MCF 10A (cell line): ENCODE measurements around the gene TKFC. TPM values are rescaled to one million over a fixed set of nuclear protein-coding genes. Genes with fewer than 3 reads are reported as not detected.
A peak's percentile ranks its signal among the peaks of the same experiment; 100 is the strongest.

Experiments
- BruUV-seq: library from RNA; stranded (reverse); fragments of 400-500 nt; replicated peaks from 2 replicates; lab custom pipeline; 2021; lab: Mats Ljungman, UMichigan
- CTCF ChIA-PET: fragments of 300-600 bp; sonication (Branson Sonifier 250); formaldehyde crosslinking; extraction: SDS; loops from one replicate; lab custom pipeline; 2021; ENCODE audit warnings: antibody characterized with exemption, inconsistent platforms; lab: Yijun Ruan, JAX
- POLR2A ChIA-PET: fragments of 300-600, 350-650 bp; sonication (Branson Sonifier 250); formaldehyde crosslinking; extraction: SDS; loops from one replicate; lab custom pipeline; 2020; ENCODE audit warnings: antibody characterized with exemption, inconsistent platforms; lab: Yijun Ruan, JAX
- DNase-seq: peaks from one replicate; pipeline ENCODE4 v3.0.0-alpha.2; 2018; ENCODE audit not compliant: unreplicated experiment
- H3K27ac Mint-ChIP-seq: one replicate; pipeline ENCODE4 v1.8.0; 2022; ENCODE audit warnings: mild to moderate bottlenecking, low read depth, mixed read lengths; ENCODE audit not compliant: unreplicated experiment
- H3K27me3 Mint-ChIP-seq: one replicate; pipeline ENCODE4 v1.8.0; 2022; ENCODE audit warnings: mixed read lengths; ENCODE audit not compliant: insufficient read depth, unreplicated experiment
- H3K36me3 Mint-ChIP-seq: one replicate; pipeline ENCODE4 v1.8.0; 2022; ENCODE audit warnings: mild to moderate bottlenecking, moderate library complexity, mixed read lengths; ENCODE audit not compliant: insufficient read depth, unreplicated experiment
- H3K4me1 Mint-ChIP-seq: one replicate; pipeline ENCODE4 v1.8.0; 2022; ENCODE audit warnings: mixed read lengths; ENCODE audit not compliant: insufficient read depth, unreplicated experiment
- H3K4me3 Mint-ChIP-seq: one replicate; pipeline ENCODE4 v1.8.0; 2022; ENCODE audit warnings: mild to moderate bottlenecking, moderate library complexity, mixed read lengths; ENCODE audit not compliant: unreplicated experiment
- H3K9me3 Mint-ChIP-seq: one replicate; pipeline ENCODE4 v1.8.0; 2022; ENCODE audit warnings: mixed read lengths; ENCODE audit not compliant: unreplicated experiment
- intact Hi-C: fragments of 100-400 bp; cut with micrococcal nuclease; formaldehyde crosslinking; loops from 2 replicates; pipeline ENCODE4 v1.14.1; 2022
- total RNA-seq: library from RNA; stranded (reverse); gene quantifications from 2 replicates; pipeline ENCODE4 v1.2.3, GENCODE V29; 2022
- TF ChIP-seq, protein P1 (sequence below): fragments of 200-600 bp; IDR thresholded peaks from one replicate; pipeline ENCODE4 v1.8.0; 2022; ENCODE audit warnings: antibody characterized with exemption, mild to moderate bottlenecking; ENCODE audit not compliant: unreplicated experiment

The TKFC gene
- total RNA-seq, 1 experiment from 2014 or later: 93.7 TPM

DNA sequence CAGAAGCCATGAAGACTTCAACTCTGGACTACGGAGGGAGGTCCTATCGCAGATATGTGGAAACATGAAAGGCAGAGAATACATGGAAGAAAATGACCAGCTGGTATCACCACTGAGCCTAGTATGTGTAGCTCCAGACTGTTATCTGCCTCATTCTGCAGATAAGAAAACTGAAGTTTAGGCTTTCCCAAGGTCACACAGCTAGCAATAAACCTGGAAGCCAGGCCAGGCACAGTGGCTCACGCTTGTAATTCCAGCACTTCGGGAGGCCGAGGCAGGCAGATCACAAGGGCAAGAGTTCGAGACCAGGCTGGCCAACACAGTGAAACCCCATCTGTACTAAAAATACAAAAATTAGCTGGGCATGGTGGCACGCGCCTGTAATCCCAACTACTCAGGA is 22.3 kb upstream of the TKFC start:
- Mint-ChIP-seq H3K36me3 (no peaks in the 10 kb centered on the region), H3K9me3 (no peaks in the 10 kb centered on the region), H3K4me1 (peaks cover 4% of the 10 kb centered on the region), H3K27me3 (no peaks in the 10 kb centered on the region), H3K4me3 (no peak overlapping the region), H3K27ac (no peak overlapping the region)
- BruUV-seq: no TSS peak
- CTCF ChIA-PET: interaction anchor here (0.6 kb wide), 1 partner anchor 33 kb away, joined by 3 read pairs; no protein-coding TSS in a partner anchor
- no peak for DNase-seq
- intact Hi-C loops: no loop called here
- POLR2A ChIA-PET: interaction anchor here (0.7 to 1.1 kb wide), 3 partner anchors 11 to 15 kb away, joined by 3 to 5 read pairs (median 3); no protein-coding TSS in a partner anchor
- TF ChIP-seq, protein P1, sequence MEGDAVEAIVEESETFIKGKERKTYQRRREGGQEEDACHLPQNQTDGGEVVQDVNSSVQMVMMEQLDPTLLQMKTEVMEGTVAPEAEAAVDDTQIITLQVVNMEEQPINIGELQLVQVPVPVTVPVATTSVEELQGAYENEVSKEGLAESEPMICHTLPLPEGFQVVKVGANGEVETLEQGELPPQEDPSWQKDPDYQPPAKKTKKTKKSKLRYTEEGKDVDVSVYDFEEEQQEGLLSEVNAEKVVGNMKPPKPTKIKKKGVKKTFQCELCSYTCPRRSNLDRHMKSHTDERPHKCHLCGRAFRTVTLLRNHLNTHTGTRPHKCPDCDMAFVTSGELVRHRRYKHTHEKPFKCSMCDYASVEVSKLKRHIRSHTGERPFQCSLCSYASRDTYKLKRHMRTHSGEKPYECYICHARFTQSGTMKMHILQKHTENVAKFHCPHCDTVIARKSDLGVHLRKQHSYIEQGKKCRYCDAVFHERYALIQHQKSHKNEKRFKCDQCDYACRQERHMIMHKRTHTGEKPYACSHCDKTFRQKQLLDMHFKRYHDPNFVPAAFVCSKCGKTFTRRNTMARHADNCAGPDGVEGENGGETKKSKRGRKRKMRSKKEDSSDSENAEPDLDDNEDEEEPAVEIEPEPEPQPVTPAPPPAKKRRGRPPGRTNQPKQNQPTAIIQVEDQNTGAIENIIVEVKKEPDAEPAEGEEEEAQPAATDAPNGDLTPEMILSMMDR: no peak

DNA sequence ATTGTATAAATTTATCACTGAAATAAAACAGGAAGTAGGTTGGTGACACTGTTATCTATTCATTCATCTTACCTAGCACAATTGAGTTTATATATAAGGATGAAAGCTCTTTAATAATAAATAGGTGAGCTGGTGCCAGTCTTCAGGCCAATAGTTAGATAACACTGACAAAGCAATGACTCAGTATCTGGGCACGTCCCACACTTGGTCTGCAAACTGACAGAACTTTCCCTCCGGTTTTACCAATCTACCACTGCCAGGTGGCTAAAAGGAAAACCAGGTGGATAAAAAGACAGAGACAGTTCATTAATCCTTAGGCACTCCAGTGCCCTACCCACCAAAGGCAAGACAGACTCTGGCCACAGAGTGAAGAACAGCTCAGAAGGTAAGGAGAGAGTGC is 17.8 kb upstream of the TKFC start:
- Mint-ChIP-seq H3K4me3 (no peak overlapping the region), H3K27me3 (no peaks in the 10 kb centered on the region), H3K4me1 (peaks cover 4% of the 10 kb centered on the region), H3K36me3 (no peaks in the 10 kb centered on the region), H3K9me3 (no peaks in the 10 kb centered on the region), H3K27ac (no peak overlapping the region)
- TF ChIP-seq, protein P1: no peak
- BruUV-seq: no TSS peak
- CTCF ChIA-PET: interaction anchor here (0.6 to 5.2 kb wide), 4 partner anchors 8 to 70 kb away, joined by 3 to 21 read pairs (median 5); no protein-coding TSS in a partner anchor
- DNase-seq: no peak
- intact Hi-C loops: no loop called here
- POLR2A ChIA-PET: interaction anchor here (0.6 to 1.4 kb wide), 6 partner anchors 11 to 70 kb away, joined by 3 to 5 read pairs (median 4); no protein-coding TSS in a partner anchor

DNA sequence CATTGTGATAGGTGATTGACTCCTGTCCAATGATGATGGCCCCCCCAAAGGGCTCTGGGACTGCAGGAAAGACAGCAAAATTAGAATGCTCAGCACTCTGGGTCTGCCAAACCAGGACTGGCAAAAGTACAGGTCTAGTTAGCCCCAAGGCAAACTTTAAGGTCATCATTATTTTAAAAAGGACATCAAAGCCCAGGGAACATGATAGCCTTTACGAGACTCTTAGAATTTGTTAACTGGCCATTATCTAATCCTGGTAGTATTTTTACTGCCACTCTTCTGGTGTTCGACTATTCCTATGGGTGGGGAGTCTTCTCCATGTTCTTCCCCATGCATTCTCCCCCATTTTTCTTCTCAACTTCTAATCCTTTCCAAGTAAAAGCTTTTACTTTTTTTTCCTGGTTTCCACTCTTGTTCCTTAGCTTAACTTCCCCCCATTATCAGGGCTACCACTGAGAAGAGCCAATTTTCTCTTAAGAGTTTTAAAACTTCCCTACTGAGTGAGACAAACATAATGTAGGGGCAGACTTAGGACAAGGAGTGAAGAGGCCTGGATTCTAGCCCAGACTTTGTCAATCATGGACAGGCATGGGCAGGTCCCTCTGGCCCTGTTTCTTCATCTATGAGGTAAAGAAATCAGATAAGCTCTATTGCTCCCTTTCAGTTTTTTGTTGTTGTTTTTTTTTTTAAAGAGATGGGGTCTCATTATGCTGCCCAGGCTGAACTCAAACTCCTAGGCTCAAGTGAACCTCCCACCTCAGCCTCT is 7.2 kb upstream of the TKFC start:
- peaks cover 40% of the 10 kb centered on the region for H3K4me1 Mint-ChIP-seq
- peak overlapping the region; percentile 63 for H3K4me3 Mint-ChIP-seq
- no peaks in the 10 kb centered on the region for H3K9me3 Mint-ChIP-seq
- no TSS peak for BruUV-seq
- TF ChIP-seq, protein P1: no peak
- peak overlapping the region; percentile 90 for H3K27ac Mint-ChIP-seq
- DNase-seq: peak; percentile 81
- ChIA-PET POLR2A (interaction anchor here (0.6 to 7.5 kb wide), 14 partner anchors 8 to 76 kb away, joined by 3 to 89 read pairs (median 5); partner anchors contain the start of genes CYB561A3 and TMEM138), CTCF (interaction anchor here (0.6 to 3.2 kb wide), 12 partner anchors 8 to 1615 kb away, joined by 3 to 21 read pairs (median 4); partner anchors contain the start of gene TMEM216)
- peaks cover 40% of the 10 kb centered on the region for H3K36me3 Mint-ChIP-seq
- intact Hi-C loops: no loop called here
- H3K27me3 Mint-ChIP-seq: no peaks in the 10 kb centered on the region

DNA sequence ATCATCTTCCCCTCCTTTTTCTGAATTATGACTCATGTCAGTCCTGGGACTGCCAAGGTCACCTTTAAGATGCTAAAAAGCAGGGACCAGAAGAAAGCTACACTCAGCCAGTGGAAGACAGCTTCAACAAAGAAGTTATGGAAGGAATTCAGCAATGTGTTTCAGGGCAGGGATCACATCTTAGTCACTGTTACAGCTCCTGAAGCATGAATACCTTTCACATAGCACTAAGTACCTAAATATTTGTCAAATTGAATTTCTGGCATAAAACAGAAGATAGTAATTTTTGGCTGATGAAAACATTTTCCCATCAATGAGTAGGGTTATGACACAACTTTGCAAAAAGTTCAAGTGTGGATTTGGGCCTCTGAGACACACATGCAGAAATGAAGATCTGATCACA is 5.4 kb upstream of the TKFC start:
- Mint-ChIP-seq H3K27me3 (no peaks in the 10 kb centered on the region), H3K36me3 (peaks cover 42% of the 10 kb centered on the region), H3K4me3 (no peak overlapping the region), H3K4me1 (peaks cover 51% of the 10 kb centered on the region), H3K27ac (no peak overlapping the region), H3K9me3 (no peaks in the 10 kb centered on the region)
- intact Hi-C loops: no loop called here
- no TSS peak for BruUV-seq
- POLR2A ChIA-PET: interaction anchor here (0.6 to 7.5 kb wide), 13 partner anchors 9 to 1353 kb away, joined by 3 to 89 read pairs (median 3); partner anchors contain the start of genes CYB561A3 and TMEM138
- DNase-seq: no peak
- TF ChIP-seq, protein P1: no peak
- CTCF ChIA-PET: interaction anchor here (0.8 to 5.6 kb wide), 7 partner anchors 9 to 103 kb away, joined by 3 to 39 read pairs (median 3); partner anchors contain the start of gene TMEM216
